ENCODE data around the gene RNF135.
"Not testable (repeated sequence)": the region's sequence is repeated elsewhere in the genome, so short reads cannot be mapped to it uniquely, and the experiment has no call there.

Gene RNF135

DNA sequence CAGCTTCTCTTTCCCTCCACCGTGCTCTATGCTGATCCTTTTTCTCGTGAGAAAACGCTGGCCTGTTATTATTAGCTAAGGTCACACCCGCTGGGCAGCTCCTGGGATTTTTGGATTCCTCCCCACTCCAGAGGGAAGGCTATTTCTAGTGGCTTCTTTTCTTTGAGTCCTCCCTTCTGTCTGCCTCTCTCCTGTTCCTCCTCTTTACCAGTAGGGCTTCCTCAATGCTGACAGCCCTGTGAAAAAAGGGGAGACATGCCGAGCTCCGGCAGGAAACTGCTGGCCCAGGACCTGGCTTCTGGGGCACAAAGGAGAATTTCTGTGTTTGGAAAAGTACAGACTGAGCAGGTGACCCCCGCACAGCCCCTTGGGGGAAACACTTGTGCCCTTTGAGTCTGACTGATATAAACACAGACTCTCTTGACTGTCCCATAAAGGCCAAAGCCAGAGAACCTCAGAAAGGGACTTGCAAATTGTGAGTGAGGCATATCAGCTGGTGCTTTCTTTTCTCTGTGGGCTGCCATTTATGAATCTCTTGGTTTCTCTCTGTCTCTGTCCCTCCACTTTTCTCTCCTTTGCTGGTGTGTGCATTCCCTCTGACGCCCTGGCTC lies 14.0 kb upstream of the RNF135 start:
- TF ChIP-seq CTCF (IDR thresholded peaks at IDR 0.05; ENCODE audit: low read depth, low read length): no peak

DNA sequence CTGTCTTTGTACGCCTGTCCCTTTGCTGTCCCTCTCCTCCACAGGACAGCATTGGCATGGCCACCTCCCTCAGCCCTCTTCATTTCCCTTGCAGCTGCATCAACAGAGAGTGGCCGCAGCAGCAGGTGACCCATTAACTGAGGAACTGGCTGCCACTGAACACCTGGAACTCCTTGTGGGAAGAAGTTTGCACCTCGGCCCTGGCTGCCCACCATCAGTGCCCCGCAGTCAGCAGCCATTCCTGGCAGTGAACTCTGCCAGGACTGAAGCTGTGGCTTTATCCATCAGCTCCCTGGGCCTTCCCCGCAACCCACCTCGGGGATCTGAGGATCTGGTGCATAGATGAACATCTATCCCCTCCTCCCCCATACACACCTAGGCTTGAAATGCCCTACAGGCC lies 13.1 kb upstream of the RNF135 start:
- H3K4me3 ChIP-seq (replicated peaks in 1 of 2; ENCODE audit: low read depth in 2 of 2, low read length in 2 of 2): no peak overlapping the region
- no peak for DNase-seq (ENCODE audit: low read depth in 2 of 2)
- no peak for TF ChIP-seq CTCF (IDR thresholded peaks at IDR 0.05; ENCODE audit: low read depth, low read length)

More for the DNA sequence above, 14.0 kb upstream of the RNF135 start:
- H3K4me3 ChIP-seq (replicated peaks in 1 of 2; ENCODE audit: low read depth in 2 of 2, low read length in 2 of 2): no peak overlapping the region
- peak; percentile 19 to 26 for DNase-seq (ENCODE audit: low read depth in 2 of 2)

DNA sequence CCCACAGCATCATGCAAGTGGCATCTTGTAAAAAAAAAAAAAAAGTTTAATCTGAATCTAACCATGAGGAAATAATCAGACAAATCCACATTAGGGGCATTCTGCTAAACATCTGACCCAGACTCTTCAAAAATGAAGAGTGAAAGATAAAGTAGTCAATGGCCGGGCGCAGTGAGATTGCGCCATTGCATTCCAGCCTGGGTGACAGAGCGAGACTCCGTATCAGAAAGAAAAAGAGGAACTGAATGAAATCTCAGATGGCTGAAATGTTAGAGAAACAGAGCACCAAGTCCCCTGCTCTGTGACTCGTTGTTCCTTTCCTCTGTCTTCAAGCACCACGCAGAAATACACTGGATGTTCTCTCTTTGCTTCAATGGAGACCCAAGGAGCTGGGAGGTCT lies 12.7 kb upstream of the RNF135 start:
- peak in 1 of 2 donors; percentile 19 for DNase-seq (ENCODE audit: low read depth in 2 of 2)
- H3K4me3 ChIP-seq (replicated peaks in 1 of 2; ENCODE audit: low read depth in 2 of 2, low read length in 2 of 2): no peak overlapping the region
- TF ChIP-seq CTCF (IDR thresholded peaks at IDR 0.05; ENCODE audit: low read depth, low read length): no peak

DNA sequence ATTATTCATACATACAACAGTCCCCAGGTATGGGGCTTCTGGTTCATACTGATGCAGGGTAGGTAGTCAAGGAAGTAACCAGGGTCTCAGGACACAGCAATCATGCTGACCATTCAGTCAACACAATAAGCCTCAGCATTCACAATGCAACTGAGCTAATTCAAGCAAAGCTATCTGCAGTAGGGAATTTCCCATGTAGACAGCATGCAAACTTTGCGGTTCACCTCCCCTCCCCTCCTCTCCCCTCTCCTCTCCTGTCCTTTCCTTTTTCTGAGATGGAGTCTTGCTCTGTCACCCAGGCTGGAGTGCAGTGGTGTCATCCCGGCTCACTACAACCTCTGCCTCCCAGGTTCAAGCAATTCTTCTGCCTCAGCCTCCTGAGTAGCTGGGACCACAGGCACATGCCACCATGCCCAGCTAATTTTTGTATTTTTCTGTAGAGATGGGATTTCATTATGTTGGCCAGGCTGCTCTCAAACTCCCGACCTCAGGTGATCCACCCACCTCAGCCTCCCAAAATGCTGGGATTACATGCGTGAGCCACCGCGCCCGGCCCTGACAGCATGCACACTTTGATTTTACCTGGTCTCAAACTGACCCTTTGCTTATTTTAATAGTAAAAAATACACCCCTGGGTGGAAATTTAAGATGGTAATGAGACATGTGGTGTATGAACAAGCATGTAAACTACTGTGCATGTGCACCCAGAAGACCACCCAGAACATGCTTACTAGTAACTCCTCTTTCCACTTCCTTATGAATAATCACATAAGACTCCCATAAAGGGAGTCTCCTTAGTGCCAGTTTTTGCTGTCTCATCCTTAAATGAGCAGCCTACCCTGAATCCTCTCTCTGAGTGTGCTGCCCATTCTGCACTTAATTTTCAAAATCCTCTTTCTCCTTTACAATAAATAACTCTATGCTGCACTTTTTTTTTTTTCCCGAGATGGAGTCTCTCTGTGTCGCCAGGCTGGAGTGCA lies 9.3 kb upstream of the RNF135 start:
- no peak overlapping the region for H3K4me3 ChIP-seq (replicated peaks in 1 of 2; ENCODE audit: low read depth in 2 of 2, low read length in 2 of 2)
- DNase-seq (ENCODE audit: low read depth in 2 of 2): peak in 1 of 2 donors; percentile 56
- no peak for TF ChIP-seq CTCF (IDR thresholded peaks at IDR 0.05; ENCODE audit: low read depth, low read length)

DNA sequence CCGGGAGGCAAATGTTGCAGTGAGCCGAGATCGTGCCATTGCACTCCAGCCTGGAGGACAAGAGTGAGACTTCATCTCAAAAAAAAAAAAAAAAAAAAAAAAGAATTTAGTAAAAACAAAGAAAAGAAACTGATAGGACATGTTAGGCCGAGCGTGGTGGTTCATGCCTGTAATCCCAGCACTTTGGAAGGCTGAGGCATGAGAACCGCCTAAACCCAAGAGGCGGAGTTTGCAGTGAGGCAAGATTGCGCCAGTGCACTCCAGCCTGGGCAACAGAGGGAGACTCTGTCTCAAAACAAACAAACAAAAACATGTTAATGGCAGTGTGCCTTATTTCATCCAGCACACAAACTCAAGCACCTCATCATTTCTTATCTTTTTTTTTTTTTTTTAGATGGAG lies 6.5 kb upstream of the RNF135 start:
- not testable (repeated sequence) for H3K4me3 ChIP-seq (replicated peaks in 1 of 2; ENCODE audit: low read depth in 2 of 2, low read length in 2 of 2); DNase-seq (ENCODE audit: low read depth in 2 of 2)

DNA sequence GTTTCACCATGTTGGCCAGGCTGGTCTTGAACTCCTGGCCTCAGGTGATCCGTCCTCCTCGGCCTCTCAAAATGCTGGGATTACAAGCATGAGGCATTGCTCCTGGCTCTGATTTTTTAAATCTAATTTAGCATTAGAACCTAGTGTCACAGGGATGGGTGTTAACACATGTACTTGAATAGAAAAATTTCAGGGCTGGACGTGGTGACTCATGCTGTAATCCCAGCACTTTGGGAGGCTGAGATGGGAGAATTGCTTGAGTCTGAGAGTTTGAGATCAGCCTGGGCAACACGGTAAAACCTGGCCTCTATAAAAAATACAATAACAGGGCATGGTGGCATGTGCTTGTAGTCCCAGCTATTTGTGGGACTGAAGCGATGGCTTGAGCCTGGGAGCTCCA lies 6.0 kb upstream of the RNF135 start:
- H3K4me3 ChIP-seq (replicated peaks in 1 of 2; ENCODE audit: low read depth in 2 of 2, low read length in 2 of 2): no peak overlapping the region
- TF ChIP-seq CTCF (IDR thresholded peaks at IDR 0.05; ENCODE audit: low read depth, low read length): no peak
- DNase-seq (ENCODE audit: low read depth in 2 of 2): peak; percentile 16 to 50

GRCh38 chr17:30965686-30966085 lies 5.2 kb upstream of the RNF135 start:
- DNase-seq (ENCODE audit: low read depth in 2 of 2): no peak
- no peak overlapping the region for H3K4me3 ChIP-seq (replicated peaks in 1 of 2; ENCODE audit: low read depth in 2 of 2, low read length in 2 of 2)
- no peak for TF ChIP-seq CTCF (IDR thresholded peaks at IDR 0.05; ENCODE audit: low read depth, low read length)

DNA sequence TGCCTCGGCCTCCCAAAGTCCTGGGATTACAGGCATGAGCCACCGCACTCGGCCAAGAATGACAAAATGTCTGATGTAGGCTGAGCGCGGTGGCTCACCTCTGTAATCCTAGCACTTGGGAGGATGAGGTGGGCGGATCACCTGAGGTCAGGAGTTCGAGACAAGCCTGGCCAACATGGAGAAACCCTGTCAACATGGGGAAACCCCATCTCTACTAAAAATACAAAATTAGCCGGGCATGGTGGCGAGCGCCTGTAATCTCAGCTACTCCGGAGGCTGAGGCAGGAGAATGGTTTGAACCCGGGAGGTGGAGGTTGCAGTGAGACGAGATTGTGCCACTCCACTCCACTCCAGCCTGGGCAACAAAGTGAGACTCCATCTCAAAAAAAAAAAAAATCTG lies 2.9 kb upstream of the RNF135 start:
- DNase-seq (ENCODE audit: low read depth in 2 of 2); H3K4me3 ChIP-seq (replicated peaks in 1 of 2; ENCODE audit: low read depth in 2 of 2, low read length in 2 of 2): not testable (repeated sequence)
